GM11168 (cell line): ENCODE measurements around the gene CCDC152.
"Not testable (repeated sequence)": the region's sequence is repeated elsewhere in the genome, so short reads cannot be mapped to it uniquely, and the experiment has no call there.

Experiments used
- in situ Hi-C: fragments of 300-500 bp; cut with MboI; formaldehyde crosslinking; loops from one replicate; pipeline ENCODE4 v1.12.0; 2022; ENCODE audit warnings: low sequenced_read_pairs; ENCODE audit not compliant: unreplicated experiment

Gene CCDC152

GRCh38 chr5:42810834-42811590 is 54.4 kb downstream of the CCDC152 start:
- in situ Hi-C loops, result no loop called here

- in situ Hi-C loops, result no loop called here
Observed at GRCh38 chr5:42811591-42812446, 55.2 kb downstream of the CCDC152 start, which contains the start of gene SELENOP. SELENOP (minus strand) TSS chr5:42811892; CDS start chr5:42808353, 3,539 bp downstream.

DNA sequence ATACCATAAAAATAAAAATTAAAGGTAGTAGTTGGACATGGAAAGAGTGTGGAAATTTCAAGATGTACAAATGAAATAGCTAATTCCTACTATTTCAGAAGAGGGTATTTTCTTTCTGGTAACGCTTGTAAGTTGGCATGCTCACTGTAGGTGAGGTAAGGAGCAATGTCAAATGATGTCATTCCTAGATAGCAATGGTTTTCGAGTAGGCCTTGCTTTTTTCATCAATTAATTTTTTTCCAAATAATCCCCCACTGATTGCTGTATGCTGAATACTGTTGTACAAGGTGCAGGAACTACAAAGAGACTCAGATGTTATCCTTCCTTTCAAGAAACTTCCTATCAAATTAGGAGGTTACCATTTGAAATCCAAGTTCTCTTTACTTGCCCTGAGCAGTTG is 56.0 kb downstream of the CCDC152 start:
- in situ Hi-C loops, result no loop called here

DNA sequence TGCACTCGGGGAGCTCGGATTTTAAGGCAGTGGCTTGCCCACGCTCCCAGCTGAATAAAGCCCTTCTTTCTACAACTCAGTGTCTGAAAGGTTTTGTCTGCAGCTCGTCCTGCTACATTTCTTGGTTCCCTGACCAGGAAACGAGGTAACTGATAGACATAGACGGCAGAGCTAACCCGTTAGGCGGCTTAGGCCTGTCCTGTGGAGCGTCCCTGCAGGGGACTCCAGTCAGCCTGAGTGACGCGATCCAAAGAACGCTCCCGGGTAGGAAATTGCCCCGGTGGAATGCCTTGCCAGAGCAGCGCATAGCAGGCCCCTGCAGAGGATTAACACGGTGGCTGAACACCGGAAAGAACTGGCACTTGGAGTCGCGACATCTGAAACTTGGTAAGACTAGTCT is 56.9 kb downstream of the CCDC152 start:
- in situ Hi-C loops, result no loop called here

DNA sequence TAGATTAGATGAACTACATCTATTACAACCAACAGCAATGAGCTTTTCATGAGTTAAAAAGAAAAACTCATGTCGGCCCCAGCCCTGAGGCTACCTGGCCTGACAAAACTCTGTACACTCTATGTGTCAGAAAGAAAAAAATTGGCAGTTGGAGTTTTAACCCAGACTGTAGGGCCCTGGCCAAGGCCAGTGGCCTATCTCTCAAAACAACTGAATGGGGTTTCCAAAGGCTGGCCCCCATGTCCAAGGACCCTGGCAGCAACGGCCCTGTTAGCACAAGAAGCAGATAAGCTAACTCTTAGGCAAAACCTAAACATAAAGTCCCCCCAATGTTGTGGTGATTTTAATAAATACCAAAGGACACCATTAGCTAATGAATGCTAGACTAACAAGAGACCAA is 59.9 kb downstream of the CCDC152 start:
- in situ Hi-C loops, result not testable (repeated sequence)

- in situ Hi-C loops, result no loop called here
Observed at GRCh38 chr5:42819745-42820144, 63.1 kb downstream of the CCDC152 start.

GRCh38 chr5:42822548-42822947 is 65.9 kb downstream of the CCDC152 start:
- in situ Hi-C loops, result no loop called here

DNA sequence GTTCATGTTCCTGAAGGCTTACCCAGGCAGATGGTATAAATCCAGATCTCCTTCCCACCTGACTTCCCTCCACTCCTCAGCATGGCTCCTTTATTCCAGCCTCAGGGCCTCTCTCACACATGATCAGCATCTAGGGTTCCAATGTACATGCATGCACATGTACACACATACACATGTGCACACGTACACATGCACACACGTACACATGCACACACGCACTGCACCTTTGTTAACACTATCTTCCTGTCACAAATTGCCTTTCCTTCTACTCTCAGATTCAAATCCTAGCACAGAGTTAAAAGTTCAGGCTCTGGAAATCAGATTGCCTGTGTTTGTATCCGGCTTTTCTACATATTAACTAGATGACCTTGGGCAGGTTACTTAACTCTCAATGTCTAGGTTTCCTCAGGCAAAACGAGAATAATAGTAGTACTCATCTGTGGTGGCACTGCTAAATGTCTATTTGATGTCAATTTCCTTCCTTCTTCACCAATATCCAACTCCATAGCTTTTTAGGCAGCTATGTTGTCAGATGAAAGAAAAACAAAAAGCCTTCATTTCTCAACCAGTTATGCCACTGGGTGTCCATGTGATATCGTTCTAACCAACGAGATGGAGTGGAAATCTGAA is 67.8 kb downstream of the CCDC152 start:
- in situ Hi-C loops, result no loop called here

DNA sequence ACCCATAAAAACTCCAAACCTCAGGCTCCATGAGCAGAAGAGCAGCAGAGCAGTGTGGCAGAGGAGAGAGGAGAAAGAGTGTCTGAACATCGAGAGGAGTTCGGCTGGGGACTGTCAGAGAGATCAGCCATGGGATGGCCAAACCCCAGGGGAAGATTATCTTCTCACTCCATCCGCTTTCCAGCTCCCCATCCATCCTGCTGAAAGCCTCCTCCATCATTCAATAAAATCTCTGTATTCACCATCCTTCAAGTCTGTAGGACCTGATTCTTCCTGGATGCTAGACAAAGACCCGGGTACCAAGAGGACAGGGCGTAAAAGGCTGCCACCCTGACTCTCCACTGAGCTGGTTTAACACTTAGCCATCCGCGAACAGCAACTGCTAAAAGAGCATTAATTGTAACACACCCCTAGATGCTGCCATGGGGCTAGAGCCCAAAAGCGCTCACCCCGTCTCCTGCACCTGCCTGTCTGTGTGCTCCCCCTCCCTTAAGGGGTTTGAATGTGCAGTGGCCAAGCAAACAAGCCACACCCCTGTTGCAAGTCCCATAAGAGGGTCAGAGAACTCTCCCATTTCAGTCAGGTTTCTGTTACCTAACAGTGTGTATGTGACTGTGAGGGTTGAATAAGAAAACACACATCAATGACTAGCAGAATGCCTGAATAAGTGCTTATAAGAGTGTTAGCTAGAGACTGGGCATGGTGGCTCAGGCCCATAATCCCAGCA is 69.0 kb downstream of the CCDC152 start:
- in situ Hi-C loops, result no loop called here

DNA sequence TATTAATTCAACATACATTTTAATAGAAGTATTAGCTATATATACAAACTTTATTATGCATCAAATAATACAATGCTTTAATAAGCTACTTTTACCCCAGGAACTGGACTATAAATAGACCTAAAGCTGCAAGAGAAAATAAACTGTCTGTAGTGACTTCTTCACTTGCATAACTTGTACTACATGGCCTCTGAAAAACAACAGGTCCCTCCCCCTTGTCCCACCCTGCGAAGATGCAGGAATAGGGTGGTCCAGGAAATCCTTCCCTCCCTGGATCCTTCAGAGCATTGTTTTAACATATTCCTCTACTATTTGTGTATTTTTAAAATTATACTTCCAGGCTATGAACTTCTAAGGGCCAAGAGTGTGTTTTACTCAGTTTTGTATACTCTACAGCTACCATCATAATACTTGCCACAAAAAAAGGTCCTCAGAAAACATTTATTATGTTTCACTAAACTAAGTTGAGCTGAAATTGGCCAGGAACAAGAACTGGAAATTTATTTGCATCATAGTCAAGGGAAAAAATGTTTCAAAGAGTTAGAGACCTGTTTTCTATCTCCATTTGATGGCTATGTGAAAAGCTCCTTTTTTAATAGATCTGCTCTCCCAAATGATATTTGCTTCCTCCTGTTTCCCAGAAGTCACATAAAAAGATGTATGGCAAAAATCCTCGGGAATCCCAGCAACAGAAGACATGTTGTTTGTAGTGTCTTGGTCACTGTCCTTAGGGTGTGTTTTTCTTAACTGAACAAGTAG is 70.3 kb downstream of the CCDC152 start:
- in situ Hi-C loops, result no loop called here

DNA sequence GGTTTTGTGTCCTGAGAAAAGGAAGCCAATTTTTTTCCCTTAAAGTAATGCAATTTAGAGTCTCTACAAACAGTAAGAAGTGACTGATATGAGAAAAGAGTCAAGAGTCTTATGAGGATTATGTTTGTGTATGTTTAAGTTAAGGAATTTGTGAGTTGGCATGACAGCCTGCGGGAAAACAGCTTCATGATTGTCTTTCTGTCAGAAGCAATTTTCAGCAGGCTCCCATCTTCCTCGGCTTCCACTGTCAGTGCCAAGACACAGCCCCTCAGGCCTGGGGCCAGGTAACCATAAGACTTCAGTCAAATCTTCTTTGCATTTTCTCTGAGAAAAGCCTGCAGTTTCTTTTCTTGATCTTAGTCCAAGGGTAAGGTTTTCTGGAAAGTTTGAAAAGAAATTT is 72.1 kb downstream of the CCDC152 start:
- in situ Hi-C loops, result no loop called here

GRCh38 chr5:42830924-42831323 is 74.3 kb downstream of the CCDC152 start:
- in situ Hi-C loops, result no loop called here

- in situ Hi-C loops, result no loop called here
Observed at GRCh38 chr5:42832060-42832459, 75.4 kb downstream of the CCDC152 start.

- in situ Hi-C loops, result no loop called here
Observed at GRCh38 chr5:42836070-42836769, 79.6 kb downstream of the CCDC152 start.

DNA sequence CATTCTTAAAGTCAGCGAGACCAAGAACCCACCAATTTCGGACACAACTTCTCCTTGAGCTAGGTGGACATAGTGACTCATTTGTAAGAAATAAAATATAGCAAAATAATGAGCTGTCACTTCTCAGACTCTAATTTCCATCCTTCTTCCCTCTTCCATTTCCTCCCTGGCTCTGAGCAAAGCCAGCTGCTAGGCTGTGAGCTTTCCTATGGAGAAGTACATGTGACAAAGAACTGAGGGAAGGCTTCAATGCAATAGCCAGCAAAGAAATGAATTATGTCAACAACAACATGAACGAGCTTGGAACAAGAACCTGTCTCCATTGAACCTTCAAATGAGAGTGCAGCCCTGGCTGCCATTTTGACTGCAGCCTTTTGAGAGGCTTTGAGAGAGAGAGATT is 81.0 kb downstream of the CCDC152 start:
- in situ Hi-C loops, result no loop called here

DNA sequence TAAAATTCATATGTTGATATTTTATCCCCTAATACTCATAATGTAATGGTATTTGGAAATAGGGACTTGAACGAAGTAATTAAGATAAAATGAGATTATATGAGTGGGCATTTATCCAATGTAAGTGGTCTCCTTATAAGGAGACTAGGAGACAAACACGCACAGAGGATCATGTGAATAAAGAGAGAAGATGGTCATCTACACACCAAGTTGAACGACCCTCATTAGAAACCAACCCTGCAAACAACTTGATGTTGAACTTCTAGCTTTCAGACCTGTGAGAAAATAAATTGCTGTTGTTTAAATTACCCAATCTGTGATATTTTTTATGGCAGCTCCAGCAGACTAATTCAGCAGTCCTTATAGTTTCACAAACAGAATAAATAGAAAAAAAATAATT is 82.6 kb downstream of the CCDC152 start:
- in situ Hi-C loops, result no loop called here

DNA sequence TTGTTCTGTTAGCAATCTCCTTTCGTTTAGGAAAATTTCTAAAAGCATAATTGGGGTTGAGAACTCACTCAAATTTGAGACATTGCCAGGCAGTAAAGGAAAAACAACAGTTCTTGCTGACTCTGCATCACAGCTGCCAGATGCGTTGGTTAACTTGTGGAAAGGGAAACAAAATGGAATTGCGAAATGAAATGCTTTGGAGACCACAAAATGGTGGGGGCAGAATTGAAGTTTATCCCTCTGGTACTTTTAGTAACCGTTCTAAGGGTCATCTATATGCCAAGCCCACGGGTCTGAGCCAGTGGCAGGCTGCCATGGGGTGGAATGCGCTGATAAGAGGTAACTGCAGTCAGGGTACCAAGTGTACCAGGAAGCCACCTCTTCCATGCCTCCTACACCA is 83.7 kb downstream of the CCDC152 start:
- in situ Hi-C loops, result no loop called here

GRCh38 chr5:42840842-42841567 is 84.4 kb downstream of the CCDC152 start:
- in situ Hi-C loops, result no loop called here
